Measurements from ENCODE around the gene CEP72. TPM values are rescaled to one million over a fixed set of nuclear protein-coding genes. Genes with fewer than 3 reads are reported as not detected.

The CEP72 gene
- total RNA-seq, 4 donors from 2014 or later: 2.7 to 8.6 (median 4.0) TPM

GRCh38 chr5:623531-623930 lies 11.4 kb downstream of the CEP72 start:
- H3K9me3 ChIP-seq: no peaks in the 10 kb centered on the region
- no peak overlapping the region for H3K27ac ChIP-seq
- intact Hi-C loops (cut with DNase I): no loop called here
- H3K4me3 ChIP-seq: no peak overlapping the region
- no peak for DNase-seq
- TF ChIP-seq CTCF (IDR thresholded peaks at IDR 0.05): no peak
- no peak for TF ChIP-seq POLR2A (IDR thresholded peaks at IDR 0.05)
- no peaks in the 10 kb centered on the region for H3K27me3 ChIP-seq
- 84 to 95% methylated on average over 11 to 13 of the region's 13 CpGs for WGBS, 2 donors
- peaks cover 18 to 75% (median 20%) of the 10 kb centered on the region in 3 donors for H3K36me3 ChIP-seq
- H3K4me1 ChIP-seq: no peaks in the 10 kb centered on the region

GRCh38 chr5:624118-624950 lies 12.2 kb downstream of the CEP72 start:
- intact Hi-C loops (cut with DNase I): no loop called here
- TF ChIP-seq POLR2A (IDR thresholded peaks at IDR 0.05) (no peak), CTCF (IDR thresholded peaks at IDR 0.05) (no peak)
- no peak for DNase-seq
- no peaks in the 10 kb centered on the region for H3K9me3 ChIP-seq
- H3K27ac ChIP-seq: no peak overlapping the region
- H3K36me3 ChIP-seq: peaks cover 15 to 67% (median 17%) of the 10 kb centered on the region in 3 donors
- no peaks in the 10 kb centered on the region for H3K4me1 ChIP-seq
- no peak overlapping the region for H3K4me3 ChIP-seq
- no peaks in the 10 kb centered on the region for H3K27me3 ChIP-seq
- 87 to 91% methylated on average over 11 to 14 of the region's 38 CpGs for WGBS, 2 donors

- intact Hi-C loops (cut with DNase I): no loop called here
- Histone ChIP-seq H3K4me3 (no peak overlapping the region), H3K9me3 (no peaks in the 10 kb centered on the region), H3K4me1 (no peaks in the 10 kb centered on the region), H3K27me3 (no peaks in the 10 kb centered on the region), H3K36me3 (peaks cover 10 to 62% (median 14%) of the 10 kb centered on the region in 3 donors), H3K27ac (no peak overlapping the region)
- 85 to 88% methylated on average over 12 to 13 of the region's 13 CpGs for WGBS, 2 donors
- no peak for DNase-seq
- TF ChIP-seq CTCF (IDR thresholded peaks at IDR 0.05) (no peak), POLR2A (IDR thresholded peaks at IDR 0.05) (no peak)
Measured at GRCh38 chr5:624951-625230, 12.8 kb downstream of the CEP72 start.

- no peak for DNase-seq
- H3K36me3 ChIP-seq: peaks cover 3 to 55% (median 8%) of the 10 kb centered on the region in 3 donors
- intact Hi-C loops (cut with DNase I): no loop called here
Measured at GRCh38 chr5:625516-625915, 13.4 kb downstream of the CEP72 start.

More at GRCh38 chr5:625516-625915, 13.4 kb downstream of the CEP72 start:
- TF ChIP-seq POLR2A (IDR thresholded peaks at IDR 0.05) (no peak), CTCF (IDR thresholded peaks at IDR 0.05) (no peak)
- Histone ChIP-seq H3K4me1 (no peaks in the 10 kb centered on the region), H3K27me3 (no peaks in the 10 kb centered on the region), H3K9me3 (no peaks in the 10 kb centered on the region), H3K27ac (no peak overlapping the region), H3K4me3 (no peak overlapping the region)
- WGBS, 2 donors: 95 to 97% methylated on average over 15 to 16 of the region's 16 CpGs
